GM18951 (cell line): ENCODE results near the gene HRH3.

Source experiments
- POLR2A ChIP-seq: IDR thresholded peaks from 4 replicates; pipeline ENCODE4 v1.6.1; 2011; ENCODE audit warnings: mild to moderate bottlenecking; ENCODE audit not compliant: insufficient read length, insufficient read depth; ENCODE audit errors: extremely low read depth
- in situ Hi-C: fragments of 300-500 bp; cut with MboI; formaldehyde crosslinking; loops from one replicate; pipeline ENCODE4 v1.12.0; 2022; ENCODE audit warnings: low sequenced_read_pairs, mixed read lengths, inconsistent platforms; ENCODE audit not compliant: unreplicated experiment

Gene HRH3

DNA sequence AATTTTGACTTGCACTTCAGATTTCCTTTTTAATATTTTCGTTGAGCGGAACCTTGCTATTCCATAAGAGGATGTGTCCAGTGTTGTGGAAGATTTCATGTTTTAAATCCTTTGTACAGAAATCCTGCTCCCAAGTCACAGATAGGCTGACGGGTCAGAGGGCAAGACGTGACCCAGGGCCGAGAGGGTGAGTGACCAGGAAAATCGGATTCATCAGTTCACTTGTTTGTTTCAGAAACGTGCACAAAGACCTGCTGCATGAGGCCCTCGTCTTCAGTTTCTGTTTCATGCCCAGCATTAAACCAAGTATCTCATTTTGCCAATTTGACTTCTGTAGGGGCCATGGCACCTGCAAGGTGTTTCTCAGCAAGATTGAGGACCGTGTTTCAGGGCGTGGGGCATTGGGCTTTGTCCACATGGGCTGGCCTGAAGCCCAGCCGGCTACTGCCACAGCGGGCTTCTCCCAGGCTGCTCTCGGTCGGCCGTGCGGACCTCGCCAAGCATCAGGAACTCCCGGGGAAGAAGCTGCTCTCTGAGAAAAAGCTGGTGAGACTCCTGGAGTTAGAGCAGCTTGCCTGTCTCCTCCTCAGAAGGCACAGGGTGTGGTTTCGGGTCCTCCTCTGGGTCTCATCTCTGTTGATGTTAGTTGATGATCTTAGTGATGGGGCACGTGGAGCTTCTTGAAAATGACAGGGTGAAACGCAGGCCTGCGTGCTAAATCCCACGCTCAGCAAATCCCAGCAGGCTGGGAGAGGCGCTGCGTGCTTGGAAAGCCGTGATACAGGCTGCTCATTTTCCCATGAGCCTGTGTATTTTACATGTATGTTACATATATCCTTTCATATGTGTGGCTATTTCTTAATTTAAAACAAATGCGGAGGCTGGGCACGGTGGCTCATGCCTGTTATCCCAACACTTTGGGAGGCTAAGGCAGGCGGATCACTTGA lies 26.7 kb downstream of the HRH3 start:
- in situ Hi-C loops = no loop called here
- no peak for TF ChIP-seq POLR2A

DNA sequence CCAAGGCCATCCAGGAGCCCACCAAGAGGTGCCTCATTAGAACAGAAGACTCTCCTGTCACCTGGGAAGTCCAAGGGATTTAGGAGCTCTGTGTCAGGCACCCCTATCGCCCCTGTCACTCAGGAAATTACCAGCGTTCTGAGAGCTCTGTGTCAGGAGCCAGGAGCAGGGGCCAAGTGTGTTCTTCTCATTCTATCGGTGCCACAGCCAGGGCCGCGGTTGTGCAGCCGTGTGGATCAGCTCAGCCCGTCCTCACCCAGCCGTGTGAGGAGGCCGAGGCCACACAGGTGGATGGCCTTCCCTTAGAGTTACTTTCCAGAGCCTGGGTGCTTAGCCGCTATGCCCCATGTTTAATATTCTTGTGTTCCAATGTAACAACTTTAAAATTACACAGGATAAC lies 27.4 kb downstream of the HRH3 start:
- TF ChIP-seq POLR2A = no peak
- in situ Hi-C loops = no loop called here

DNA sequence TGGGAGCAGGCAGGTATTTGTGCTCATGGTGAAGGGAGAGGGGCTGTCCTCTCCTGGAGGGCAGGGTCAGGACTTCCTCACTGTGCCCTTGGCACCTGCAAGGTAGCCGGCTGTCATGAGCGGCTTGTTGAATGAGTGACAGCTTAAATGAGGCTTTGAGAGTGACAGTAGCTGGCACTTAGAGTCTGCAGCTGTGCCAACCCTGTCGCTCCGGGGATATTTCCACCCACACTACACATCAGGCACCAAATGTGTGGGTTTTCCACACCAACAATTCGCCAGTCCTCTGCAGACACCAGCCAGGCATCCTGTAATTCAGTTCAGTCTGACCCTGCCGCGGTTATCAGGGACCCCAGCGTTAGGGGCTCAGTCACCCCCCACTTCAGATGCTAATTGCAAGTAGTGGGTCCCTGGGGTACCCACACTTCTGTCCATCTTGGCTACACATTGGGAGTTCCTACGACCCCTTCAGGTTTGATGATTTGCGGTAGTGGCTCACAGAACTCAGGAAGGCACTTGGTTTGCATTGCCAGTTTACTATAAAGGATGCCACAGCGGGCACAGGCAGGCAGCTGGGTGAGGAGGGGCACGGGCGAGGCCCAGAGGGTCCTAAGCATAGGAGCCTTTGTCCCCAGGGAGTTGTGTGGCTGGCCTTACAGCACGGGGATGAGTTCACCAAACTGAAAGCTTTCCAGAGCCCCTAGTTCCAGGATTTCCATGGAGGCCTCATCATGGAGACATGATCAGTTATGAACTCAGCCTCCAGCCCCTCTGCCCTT lies 28.1 kb downstream of the HRH3 start:
- TF ChIP-seq POLR2A = no peak
- in situ Hi-C loops = no loop called here

DNA sequence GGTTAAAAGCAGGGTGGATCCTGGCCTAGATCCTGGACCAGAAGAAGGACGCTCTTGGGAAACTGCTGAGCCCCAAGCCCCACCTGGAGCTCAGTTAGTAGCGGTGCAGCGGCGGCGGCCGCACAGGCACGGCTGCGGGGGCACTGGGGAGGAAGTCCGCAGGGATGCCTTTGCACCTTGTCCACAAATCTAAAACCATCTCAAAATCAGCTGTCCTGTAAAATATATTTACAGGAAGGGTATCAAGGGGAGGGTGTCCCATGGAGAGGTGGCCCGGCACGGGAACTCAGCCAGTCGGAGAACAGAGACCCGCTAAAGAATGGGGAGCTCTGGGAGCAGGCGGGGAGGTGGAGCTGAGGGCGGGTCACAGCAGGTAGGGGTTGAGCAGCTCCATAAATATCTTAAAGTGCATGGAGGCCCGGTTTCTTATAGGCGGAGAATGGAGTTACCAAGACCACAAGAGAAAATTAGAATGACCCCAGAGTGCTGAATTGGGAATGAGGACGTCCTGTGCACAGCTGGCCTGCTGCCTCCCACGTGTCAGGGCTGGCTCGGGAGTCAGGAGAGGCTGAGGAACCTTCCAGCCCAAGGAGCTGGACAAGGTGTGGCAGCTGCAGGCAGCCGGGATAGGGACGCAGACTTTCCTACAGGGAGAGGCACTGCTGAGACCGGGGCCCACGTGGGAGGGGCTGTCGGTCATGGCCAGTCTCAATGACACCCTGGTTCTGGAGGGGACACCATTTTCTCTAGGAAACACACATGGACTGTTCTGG lies 29.3 kb downstream of the HRH3 start:
- TF ChIP-seq POLR2A = no peak
- in situ Hi-C loops = no loop called here

DNA sequence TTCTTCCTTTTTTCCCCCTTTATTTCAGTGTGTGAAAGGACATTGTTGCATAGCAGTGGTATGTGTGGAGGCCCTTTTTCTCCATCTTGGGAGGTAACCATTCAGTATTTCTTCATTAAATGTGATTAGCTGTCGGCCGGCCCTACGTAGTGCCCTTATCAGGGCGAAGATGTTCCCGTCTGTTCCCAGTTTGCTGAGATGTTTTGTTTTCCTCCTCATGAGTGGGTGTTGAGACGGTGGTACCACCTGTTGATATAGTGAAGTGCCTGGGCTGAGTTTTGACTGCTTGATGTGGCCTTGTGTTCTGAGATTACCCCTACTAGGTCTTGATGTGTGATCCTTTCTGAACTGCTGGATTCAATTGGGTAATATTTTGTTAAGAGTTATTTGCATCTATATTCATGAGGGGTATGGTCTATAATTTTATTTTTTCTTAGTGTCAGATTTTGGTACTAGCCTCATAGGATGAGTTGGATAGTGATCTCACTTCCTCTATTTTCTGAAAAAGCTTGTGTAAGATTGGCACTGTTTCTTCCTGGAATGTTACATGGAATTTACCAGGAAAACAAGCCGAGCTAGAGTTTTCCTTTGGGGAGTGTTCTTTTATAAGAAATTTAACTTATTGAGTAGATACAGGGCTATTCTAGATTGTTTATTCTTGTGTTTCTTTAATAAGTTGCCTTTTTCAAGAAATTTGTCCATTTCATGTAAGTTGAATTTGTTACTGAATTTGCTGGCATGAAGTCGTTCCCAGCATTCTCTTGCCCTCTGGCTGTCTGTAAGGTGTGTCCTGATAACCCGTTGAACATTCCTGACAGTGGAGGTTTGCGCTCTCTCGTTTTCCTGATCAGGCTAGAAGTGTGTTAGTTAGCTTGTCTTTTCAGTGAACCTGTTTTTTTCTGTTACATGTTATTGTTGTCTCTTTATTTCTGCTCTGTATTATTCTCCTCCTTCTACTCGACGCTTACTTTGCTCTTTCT lies 32.9 kb downstream of the HRH3 start:
- in situ Hi-C loops = no loop called here

DNA sequence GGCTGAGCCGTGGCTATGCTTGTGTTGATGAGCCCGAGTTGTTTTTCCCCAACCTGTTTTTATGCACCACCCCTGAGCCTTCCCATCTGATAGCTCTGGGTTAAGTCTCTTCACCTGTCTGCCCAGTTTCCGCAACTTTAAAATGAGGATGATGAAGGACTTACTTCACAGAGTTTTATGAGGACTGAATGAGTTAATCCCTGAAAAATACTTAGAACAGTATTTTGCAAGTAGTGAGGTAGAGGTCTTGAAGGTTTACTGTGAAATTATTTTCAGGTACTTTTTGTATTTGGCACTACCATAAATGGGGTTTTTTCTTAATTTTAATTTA lies 34.0 kb downstream of the HRH3 start:
- in situ Hi-C loops = no loop called here
- TF ChIP-seq POLR2A = no peak

More for the DNA sequence above, 32.9 kb downstream of the HRH3 start:
- TF ChIP-seq POLR2A = no peak

DNA sequence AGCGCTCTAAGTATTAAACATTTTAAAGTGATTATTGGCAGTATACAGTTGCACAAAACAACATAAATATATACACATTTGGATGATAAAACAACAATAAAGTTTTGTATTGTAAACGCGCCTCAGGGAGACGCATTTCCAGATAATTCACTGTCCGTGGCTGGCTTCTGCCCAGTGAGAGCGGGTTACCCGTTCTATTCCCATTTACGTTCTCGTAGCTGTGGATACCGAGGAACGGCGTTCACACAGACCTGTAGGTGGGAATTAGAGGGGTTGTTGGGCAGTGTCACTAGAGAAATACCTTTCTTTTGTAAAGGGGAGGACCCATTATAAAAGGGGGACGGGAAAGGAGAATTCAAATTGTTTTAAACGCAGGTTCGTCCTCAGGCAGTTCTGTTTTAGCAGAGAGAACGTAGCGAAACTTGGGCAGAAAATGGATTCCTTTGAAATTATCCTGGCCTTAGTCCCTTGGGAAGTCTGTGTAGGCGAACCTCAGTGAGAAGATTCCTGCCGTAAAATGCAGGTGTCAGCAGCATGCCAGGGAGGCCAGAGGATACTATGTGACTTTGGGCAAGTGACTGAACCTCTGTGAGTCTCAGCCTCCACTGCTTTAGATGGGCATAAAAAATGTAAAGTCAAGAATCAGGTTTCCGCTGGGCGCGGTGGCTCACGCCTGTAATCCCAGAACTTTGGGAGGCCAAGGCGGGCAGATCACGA lies 36.5 kb downstream of the HRH3 start:
- in situ Hi-C loops = no loop called here
- TF ChIP-seq POLR2A = no peak

DNA sequence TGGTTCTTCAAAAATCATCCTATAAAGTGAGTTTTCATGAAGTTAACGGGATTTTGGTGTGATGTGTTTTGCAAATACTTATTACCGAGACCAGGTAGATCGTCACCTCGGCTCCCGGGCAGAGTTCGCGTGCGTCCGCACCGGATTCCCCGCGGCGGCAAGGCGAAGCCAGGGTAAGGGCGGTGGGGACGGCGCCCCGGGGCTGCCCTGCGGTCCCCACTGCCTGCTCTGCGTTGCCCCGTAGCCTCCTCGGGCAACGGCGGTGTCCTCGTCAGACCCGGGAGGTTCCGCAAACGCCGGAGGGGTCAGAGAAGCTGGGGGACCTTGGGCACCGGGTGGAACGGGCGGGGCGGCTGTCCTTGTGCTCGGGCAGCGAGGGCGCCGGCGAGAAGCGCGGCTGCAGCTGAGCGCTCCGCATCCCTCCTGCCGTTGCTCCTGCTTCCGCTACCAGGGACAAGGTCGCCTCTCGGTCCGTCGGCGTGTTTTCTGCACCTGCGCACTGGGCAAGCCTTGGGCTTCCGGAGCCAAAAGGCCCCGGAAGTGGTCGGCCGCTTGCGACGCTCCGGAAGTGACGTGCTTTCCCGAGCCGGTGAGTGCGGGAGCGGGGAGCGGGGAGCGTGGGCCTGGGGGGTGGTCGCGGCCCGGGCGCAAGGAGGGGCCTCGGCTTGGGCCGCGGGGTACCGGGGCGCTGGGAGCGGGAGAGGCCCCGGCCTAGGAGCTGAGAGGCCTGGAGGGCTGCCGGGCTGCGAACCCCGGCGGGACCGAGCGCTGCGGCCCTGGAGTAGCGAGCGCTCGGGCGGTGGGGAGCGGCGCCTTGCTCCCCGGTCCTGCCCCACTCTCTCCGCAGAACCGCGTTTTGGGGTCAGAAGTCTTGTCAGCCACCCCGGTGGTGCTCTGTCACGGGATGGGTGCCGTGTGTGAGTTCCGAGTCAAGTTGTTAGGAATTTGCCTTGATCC lies 37.3 kb downstream of the HRH3 start, which contains the start of gene MTG2:
TSS of gene MTG2 (plus strand) at position 560 of the 957 bp plus-strand sequence. CDS start 10,393 bp downstream, outside the sequence.
- in situ Hi-C loops = no loop called here
- TF ChIP-seq POLR2A = peak; percentile 99

DNA sequence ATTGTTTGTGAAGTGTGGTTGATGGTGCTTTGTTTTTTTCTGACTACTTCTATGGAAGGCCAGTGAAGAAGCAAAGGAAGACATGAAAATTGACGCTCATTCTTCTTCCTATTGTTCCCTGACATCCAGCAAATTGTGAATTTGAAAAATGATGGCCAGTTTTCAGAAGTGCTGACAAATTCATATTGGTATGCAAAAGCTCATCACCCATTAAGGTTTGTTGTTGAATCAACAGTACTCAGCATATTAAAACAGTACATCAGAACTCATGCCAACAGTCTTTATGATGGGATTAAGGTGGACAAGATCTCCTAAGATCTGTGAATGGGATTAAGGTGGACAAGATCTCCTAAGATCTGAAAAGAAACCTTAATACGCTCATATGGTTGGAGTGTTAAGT lies 38.3 kb downstream of the HRH3 start:
- in situ Hi-C loops = no loop called here
- no peak for TF ChIP-seq POLR2A

DNA sequence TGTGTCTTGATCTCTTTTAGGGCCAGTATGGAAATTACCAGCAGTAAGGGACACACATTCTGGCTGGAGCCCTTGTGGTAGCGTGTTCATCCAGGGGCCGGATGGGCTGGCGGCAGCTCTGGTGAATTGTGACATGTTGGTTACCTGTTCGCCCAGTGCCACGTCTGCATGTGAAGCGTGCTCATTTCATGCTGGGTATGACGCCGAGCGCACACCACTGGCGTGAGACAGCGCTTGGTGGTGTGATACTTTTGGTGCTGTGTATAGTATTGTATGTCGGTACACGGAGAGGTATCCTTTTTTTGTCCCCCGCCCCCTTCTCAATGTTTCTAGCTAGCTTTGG lies 40.9 kb downstream of the HRH3 start:
- no peak for TF ChIP-seq POLR2A
- in situ Hi-C loops = no loop called here
